HG03442 (cell line): ENCODE results near the gene MTUS2.

Source experiments
- ATAC-seq: cut with Tn5 transposase; IDR thresholded peaks from one replicate; pipeline ENCODE4 v1.9.1; 2021; ENCODE audit warnings: mild to moderate bottlenecking, moderate library complexity; ENCODE audit not compliant: unreplicated experiment

The MTUS2 gene

DNA sequence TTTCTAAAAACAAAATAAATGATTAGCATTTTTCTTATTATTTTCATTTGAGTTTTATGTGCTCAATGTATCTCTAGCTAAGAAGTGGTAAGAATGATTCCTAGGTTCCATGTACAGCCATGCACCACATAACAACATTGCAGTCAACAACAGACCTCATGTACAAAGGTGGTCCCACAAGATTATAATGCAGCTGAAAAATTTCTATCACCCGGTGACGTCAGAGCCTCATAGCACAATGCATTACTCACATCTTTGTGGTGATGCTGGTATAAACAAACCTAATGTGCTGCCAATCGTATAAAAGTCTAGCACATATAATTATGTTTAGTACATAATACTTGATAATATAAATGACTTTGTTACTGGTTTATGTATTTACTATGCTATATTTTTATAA is 654.9 kb downstream of the MTUS2 start:
- no peak for ATAC-seq

DNA sequence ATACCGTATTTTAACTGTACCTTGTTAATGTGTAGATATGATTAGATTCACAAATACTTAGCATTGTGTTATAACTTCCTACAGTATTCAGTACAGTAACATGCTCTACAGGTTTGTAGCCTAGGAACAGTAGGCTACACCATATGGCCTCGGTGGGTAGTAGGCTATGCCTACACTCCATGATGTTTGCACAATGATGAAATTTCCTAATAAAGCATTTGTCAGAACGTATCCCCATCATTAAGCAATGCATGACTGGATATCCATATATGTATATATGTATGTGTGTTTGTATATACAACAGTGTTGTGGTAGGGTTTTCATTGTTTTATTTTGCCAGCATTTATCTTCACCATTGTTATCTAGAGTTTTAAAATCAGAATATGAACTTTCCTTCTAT is 655.9 kb downstream of the MTUS2 start:
- ATAC-seq = no peak

DNA sequence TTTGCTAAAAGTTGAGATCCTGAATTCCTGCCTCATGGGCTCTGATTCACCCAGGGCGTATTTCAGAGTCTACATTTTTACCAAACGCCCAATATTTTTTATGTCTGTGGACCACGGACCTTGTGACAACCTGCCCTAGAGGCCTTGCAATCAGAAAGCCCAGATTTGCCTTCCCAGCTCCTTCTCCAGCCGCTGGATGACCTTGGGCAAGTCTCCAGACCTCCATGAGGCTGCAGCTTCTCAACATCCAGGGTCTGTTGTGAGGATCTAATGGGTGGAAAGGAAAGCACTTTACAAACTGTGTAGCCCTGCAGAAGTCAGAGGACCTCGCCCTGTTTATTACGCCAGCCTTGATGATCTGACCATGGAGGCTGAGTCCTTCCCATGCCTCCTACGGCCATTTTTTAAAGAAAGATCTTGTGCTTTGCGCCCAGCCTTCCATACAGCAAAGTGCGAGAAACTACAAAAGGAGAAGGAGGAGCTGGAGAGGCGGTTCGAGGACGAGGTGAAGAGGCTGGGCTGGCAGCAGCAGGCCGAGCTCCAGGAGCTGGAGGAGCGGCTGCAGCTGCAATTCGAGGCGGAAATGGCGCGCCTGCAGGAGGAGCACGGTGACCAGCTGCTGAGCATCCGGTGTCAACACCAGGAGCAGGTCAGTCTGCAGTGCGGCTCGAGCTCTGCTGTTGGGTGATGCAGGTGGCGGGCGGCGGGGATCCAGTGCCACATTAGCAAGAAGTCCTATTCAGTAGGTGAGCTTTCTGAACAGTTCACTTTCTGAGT is 659.8 kb downstream of the MTUS2 start:
- no peak for ATAC-seq

DNA sequence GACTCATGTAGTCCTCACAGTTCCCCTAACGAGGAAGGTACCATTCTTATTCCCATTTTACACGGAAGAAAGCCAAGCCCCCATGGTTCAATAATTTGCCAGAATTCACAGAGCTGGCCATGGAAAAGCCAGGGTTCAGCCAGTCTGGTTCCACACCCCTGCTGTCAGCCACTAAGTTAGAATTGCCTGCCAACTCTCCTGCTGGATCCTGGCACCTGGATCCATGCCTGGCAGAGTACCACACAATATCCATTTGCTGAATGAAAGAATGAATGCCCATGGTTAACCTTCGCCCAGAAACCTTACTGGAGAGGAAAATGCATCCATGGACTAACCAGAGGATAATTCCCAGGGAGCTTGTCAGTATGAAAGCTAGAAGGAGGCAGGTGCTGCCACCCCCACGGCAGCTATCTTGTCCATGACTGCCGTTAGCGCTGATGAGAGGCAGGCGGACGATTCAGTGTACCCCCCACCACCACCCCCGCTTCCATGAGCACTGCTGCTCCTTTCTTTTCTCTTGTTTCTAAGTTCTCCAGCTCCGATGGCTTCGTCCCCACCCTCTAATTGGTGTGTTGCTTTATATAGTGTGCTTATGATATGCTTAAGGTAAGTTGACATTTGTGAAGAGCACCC is 660.9 kb downstream of the MTUS2 start:
- ATAC-seq = no peak

DNA sequence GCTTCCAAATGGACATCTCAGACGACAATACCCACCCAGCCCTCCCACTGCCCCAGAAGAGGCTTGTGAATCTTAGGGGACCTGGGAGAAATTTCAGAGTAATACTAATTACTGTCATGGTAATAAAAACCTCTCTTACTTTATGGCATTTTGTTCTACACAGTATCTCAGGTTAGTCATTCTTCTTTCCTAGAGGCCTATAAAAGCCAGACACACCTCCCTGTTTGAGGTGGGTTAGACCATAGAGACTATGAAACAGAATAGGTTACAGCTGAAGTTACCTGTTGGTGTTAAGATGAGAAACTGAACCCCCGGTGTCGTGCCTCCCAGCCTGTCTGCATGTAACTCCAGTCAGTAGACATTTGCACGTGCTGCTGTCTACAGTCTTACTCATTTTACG is 661.5 kb downstream of the MTUS2 start:
- no peak for ATAC-seq

DNA sequence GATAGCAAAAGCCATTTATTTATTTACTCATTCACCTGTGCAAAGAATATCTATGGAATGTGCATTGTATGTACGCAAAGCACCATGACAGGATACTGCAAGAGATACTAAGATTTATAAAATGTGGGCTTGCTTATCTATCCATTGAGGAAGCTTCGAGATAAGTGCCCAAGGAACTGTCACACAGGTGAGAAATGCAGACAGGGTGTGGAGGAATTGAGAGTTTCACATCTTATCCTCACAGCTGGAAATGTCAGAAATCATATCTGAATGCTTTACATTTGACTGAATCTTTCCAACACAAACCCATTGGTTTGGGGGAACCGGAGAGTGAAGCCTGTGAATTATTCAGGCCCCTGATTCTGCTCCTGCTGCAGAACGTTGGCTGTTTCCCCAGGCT is 662.4 kb downstream of the MTUS2 start:
- ATAC-seq = no peak

DNA sequence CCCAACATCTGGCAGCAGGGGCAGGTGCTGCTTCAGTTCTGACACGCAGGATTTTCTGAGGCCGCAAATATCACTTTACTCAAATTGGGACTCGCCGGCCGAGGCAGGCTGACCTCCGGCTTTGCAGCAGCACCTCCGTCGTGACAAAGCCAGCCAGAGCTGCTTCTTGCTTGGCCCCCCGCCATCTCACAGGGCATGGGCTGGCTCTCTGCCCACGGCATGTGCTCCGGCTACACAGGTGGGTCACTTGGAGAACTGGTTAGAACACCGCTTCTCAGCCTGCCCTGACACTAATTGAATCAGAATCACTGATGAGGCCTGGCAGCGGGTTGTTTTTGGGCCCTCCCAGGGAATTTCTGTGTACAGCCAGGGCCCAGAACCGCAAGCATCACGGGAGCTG is 663.1 kb downstream of the MTUS2 start:
- ATAC-seq = no peak

DNA sequence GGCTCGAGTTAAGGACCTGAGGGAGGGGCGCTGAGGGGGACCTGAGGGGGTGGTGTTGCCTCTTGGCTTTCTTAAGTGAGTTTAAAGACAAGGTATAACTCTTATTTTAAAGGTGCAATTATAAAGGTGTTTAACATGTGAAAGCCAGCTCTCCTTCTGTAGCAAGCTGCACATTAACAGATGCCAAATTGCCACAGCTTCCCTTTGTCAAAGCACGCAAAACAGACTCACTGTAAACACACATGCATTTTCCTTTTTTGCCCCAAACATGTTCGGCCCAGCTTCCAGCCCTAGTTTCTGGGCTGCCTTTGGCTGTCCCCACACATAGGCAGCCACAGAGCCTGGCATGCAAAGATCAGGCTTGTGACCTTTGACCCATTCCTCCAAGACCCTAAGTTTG is 663.5 kb downstream of the MTUS2 start:
- no peak for ATAC-seq

DNA sequence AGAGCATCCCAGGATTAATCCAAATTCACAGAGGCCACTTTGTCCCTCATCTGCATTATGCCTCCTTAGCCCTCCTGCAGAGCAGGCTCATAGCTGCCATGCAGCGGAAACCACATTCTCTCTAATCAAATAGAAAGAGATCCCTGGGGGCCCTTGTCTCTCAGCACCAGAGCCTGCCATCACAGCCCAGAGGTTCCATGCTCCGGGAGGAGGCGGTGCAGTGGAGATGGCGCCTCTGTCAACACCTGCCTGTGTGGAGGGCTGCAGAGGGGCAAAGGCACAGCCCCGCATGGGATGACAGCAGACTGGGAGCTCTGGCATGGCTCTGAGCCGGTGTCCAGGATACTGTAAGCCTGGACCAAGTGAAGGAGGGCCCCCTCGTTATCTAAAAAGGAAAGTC is 664.1 kb downstream of the MTUS2 start:
- no peak for ATAC-seq

DNA sequence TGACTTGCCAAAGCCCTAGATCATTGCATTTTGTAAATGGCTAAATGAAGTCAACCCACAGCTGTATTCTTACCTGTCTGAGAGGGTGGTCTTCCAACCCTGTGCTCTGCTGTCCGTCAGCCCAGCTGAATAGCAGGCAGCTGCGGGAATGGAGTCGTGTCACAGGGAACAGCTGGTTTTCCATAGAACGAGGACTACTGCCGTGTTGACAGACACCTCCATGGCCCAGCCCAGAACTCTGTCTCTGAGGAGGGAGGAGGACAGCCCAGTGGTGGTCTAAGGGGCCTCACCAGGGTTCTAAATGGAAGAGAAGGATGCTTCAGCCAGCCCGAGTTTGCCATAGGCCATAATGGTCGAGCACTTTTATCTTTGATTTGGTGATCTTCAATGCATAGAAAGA is 664.7 kb downstream of the MTUS2 start:
- ATAC-seq = no peak

DNA sequence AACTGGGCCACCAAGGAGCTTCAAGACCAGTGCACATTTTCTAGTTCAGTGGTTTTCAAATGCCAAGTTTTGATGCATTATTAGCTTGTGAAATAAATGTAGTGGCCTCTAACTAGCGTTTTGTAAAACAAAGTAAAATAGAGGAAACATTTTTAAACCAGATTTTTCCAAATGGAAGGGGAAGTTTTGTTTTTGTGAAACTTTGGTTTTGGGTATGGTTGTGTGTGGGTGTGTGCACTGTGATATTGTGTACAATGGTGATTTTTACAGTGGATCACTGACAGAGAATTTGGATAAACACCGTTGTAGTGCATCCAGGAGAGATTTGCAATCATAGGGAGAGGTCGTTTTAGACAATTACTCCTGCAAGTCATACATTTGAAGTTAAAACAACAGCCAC is 666.4 kb downstream of the MTUS2 start:
- ATAC-seq = no peak

DNA sequence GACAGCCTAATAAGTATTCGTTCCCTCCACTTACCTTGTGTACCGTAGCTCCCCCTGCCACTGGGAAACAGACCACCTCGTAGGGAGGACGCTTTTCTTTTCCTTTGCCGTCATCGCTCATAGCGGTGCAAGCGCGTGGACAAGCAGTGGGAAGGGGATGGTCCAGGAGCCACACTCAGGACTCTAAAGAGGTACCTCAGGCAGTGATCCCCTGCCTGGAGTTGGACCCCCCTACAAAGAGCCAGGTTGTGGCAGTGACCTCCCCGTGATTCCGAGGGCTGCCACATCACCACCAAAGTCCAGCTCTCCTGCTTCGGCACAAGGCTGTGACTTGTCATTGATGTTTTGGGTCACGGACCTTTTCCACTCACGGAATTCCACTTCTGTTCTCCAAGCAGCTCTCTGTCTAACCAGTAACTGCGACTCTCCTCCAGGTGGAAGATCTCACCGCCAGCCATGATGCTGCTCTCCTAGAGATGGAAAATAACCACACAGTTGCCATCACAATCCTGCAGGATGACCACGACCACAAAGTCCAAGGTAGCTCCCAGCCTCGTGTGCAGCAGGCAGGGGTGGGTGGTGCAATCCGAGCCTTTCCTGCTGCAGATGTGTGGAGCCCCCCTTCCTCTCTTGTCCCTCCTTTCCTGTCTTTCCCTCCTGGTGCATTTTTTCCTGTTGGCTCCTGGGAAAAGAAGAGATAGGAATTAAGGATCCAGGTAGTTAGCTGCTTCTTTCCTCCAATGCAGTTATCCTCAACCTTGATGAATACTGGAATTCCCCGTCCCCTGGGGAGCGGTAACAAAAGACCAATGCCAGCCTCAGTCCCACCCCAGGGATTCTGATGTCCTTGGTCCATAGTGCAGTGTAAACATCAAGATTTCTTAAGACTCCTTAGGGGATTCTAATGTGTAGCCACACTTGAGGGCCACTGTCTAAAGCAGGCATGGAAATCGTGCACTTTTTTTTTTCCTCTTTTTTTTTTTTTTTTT is 667.6 kb downstream of the MTUS2 start:
- ATAC-seq = no peak

DNA sequence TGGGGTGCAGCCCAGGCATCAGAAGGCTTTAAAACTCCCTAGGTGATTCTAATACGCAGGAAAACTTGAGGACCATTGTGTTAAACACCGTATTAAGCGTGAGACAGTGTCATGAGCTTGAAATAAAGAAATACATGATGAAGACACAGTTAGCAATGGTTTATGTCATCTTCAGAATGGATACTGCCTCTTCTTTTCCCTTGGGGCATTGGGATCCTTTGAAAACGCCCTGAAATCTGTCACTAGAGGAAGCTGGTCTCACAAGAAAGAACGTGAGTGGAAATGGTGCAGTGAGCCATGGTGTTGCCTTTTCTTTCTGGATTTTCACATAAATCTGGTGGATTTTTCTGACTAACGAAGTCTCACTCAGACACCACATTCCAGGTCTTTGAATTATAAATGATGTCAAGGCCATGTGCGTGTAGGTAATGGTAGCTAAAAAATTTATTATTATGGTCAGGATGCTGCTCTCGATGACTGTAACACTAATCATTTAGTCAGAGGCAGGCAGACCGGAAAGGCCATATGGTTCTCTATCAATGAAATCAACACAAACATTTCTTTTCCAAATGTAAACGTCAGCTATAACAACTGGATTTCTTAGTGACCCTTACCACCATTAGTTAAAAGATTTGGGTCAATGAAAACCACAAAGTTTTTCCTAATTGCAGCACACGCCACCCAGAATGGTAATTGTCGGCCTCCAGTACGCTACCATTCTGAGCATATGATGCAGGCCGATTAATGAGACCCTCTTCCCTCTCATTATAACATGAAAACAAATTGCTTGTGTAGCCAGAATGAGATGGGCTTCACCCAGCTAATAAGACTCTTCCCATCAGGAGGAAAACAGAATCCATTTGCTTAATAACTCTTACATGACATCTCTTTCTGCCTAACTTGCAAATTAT is 669.8 kb downstream of the MTUS2 start:
- no peak for ATAC-seq

DNA sequence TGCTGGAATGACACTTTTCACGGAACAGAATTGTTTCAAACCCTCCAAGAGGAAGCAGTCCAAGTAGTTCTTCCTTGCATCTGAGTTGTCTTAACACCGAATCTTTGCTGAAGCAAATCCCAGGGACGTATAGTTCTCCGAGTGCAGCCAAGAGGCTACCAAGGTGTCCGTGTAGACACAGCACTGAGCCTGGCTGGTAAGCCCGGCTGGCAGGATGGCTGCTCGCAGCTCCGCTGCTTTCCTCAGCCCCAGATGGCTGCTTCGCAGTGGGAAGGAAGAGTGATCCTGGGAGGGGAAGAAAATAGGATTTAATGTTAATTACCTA is 670.4 kb downstream of the MTUS2 start:
- ATAC-seq = no peak

DNA sequence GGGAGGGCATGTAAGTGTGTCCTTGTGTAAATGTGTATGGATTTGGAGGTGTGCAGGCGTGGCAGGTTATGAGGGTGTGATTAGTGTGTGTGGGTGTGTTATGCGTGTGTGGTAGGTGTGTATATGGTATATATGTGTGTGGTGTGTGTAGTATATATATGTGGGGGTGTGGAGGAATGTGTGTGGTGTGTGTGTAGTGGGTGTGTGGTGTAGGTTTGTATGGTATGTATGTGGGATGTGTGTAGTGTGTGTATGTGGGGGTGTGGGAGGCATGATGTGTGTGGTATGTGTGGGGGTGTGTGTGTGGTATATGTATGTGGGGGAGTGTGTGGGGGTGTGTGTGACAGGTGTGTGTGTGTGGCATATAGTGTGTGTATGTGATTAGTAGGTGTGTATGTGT is 671.1 kb downstream of the MTUS2 start:
- no peak for ATAC-seq

DNA sequence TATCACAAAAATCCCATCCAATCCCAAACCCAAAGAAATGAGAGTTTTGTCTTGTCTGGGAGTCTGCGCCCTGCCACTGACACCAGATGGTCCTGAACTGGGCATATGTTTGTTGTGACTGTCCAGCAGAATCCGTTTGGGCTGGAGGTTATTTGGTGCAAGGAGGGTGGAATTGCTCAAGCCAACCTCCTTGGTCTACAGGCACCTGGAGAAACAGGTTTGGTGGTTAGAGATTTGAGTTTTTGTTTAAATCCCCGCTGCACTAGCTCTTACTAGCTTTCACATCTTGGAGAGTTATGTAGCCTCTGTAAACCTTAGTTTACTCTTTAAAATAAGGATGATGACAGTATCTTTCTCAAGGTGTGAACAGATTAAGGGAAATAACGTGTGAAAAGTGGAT is 673.7 kb downstream of the MTUS2 start:
- ATAC-seq = no peak

DNA sequence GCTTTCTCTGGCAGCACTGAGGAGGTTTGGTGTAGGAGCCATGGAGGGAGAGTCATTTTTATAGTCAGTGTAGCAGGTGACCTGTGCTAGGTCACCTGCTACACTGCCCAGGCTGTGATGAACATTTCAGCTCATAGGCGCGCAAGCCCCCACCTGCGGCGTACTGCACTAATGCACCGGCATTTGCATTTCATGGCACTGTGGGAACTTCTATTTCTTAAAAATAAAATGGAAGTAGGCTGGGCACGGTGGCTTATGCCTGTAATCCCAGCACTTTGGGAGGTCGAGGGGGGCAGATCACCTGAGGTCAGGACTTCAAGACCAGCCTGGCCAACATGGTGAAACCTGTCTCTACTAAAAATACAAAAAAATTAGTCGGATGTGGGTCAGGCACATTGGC is 674.4 kb downstream of the MTUS2 start:
- ATAC-seq = no peak

DNA sequence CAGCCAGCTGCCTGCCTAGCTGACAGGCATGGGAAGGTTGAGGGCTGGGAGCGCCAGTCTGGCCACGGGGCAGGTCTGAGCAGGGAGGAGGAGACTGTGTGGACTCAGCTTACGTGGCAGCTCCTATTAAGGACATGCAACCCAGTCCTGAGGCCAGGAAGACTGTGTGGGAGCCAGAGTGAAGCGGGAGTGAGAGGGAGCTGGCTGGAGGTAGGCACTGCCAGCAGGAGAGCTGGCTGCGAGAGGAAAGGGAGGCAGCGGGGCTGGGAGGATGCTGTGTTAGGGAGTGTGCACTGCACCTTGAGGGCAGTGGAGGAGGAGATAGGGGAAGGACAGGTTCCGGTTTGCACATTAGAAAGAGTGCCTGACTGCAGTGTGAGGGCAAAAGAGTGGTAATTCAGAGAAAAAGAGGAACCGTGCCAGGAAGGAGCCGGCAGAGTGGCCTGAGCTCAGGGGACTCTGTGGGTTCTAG is 676.1 kb downstream of the MTUS2 start:
- ATAC-seq = peak; percentile 54

DNA sequence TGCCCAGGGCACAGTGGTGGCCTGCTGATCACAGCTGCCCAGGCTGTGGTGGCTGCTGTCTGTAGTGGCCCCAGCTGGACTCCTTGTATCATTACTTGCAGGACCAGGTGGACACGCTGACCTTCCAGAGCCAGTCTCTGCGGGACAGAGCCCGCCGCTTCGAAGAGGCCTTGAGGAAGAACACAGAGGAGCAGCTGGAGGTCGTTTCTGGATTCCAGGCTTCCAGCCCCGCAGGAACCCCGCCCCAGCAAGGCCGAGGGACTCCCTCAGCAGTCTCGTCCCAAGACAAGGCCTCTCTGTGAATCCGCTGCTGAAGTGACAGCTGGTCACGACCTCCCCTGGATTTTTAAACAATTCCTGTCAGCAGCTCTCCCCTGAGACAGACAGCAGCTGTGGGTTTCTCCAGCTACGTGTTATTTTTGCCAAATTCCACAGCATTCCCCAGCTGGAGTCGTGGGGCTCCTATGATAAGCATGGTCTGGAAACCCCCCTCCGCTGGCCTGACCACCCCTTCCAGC is 677.1 kb downstream of the MTUS2 start:
- no peak for ATAC-seq

DNA sequence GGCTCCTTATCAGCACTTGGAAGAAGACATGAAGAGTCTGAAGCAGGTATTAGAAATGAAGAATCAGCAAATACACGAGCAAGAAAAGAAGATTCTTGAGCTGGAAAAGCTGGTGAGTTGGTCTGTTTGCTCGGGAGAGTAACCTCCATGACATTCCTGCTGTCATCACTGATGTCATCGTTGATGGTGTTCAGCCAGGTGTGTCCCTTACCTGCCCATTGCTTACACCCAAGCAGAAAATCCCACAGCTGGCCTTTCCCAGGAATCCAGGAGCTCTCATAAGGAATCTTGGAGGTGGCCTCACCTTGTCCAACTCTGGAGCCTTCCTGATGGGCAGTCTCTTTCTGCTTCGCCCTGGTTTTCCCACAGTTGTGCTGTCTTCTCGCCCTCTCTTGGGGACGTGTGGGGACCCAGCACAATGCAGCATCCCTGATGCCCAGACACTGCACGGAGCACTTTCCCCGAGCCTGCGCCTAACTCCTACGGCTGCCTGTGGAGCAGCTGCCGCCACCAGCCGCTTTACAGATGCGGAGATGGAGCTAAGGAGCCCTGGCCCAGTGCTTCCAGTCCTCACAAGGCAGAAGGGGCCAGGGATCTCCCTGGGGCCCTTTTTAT is 678.4 kb downstream of the MTUS2 start:
- no peak for ATAC-seq
